PC-3 (cell line): ENCODE measurements around the gene TRAF1. TPM values are rescaled to one million over a fixed set of nuclear protein-coding genes. Genes with fewer than 3 reads are reported as not detected.

Experiments used
- ATAC-seq: fragments of 200-7000 bp; cut with Tn5 transposase; 2 replicates; pipeline ENCODE4 v1.9.1; 2020; ENCODE audit warnings: mild to moderate bottlenecking, moderate library complexity
- BruUV-seq: library from RNA; stranded (reverse); fragments of 400-500 nt; replicated peaks from 2 replicates; lab custom pipeline; 2021; lab: Mats Ljungman, UMichigan
- CTCF ChIA-PET: fragments of 300-600 bp; sonication (Branson Sonifier 250); formaldehyde crosslinking; loops from one replicate; lab custom pipeline; 2022; ENCODE audit warnings: antibody characterized with exemption; lab: Charles Lee
- POLR2A ChIA-PET: fragments of 300-600 bp; sonication (Branson Sonifier 250); formaldehyde crosslinking; loops from one replicate; lab custom pipeline; 2022; ENCODE audit warnings: antibody characterized with exemption; ENCODE audit not compliant: unreplicated experiment; lab: Charles Lee
- DNase-seq: peaks from one replicate; pipeline ENCODE4 v3.0.0-alpha.2; 2015
- H2AFZ ChIP-seq: fragments of 300-600 bp; sonication (generic); 2 replicates; pipeline ENCODE4 v1.6.0; 2016; ENCODE audit warnings: antibody characterized with exemption, low read length
- H3F3A ChIP-seq: fragments of 300-600 bp; sonication (generic); one replicate; pipeline ENCODE4 v1.6.0; 2017; ENCODE audit warnings: antibody characterized with exemption, low read length, control low read depth, mild to moderate bottlenecking; ENCODE audit not compliant: unreplicated experiment
- H3K27ac ChIP-seq: fragments of 300-600 bp; sonication (generic); 2 replicates; pipeline ENCODE4 v1.5.1; 2016; ENCODE audit warnings: mild to moderate bottlenecking, low read length
- H3K27me3 ChIP-seq: fragments of 300-600 bp; sonication (generic); 2 replicates; pipeline ENCODE4 v1.6.1; 2016; ENCODE audit warnings: low read length, mixed read lengths
- H3K36me3 ChIP-seq: fragments of 300-600 bp; sonication (generic); 2 replicates; pipeline ENCODE4 v1.6.1; 2016; ENCODE audit warnings: low read depth, mixed run types, low read length, mixed read lengths
- H3K4me1 ChIP-seq: fragments of 300-600 bp; sonication (generic); 2 replicates; pipeline ENCODE4 v1.5.1; 2016; ENCODE audit warnings: low read length; ENCODE audit not compliant: insufficient read depth
- H3K4me2 ChIP-seq: fragments of 300-600 bp; sonication (generic); 2 replicates; pipeline ENCODE4 v1.6.0; 2016; ENCODE audit warnings: low read length
- H3K4me3 ChIP-seq: fragments of 300-600 bp; sonication (generic); 2 replicates; pipeline ENCODE4 v1.5.1; 2016; ENCODE audit warnings: mild to moderate bottlenecking, low read length, mixed read lengths
- H3K79me2 ChIP-seq: fragments of 300-600 bp; sonication (generic); 2 replicates; pipeline ENCODE4 v1.6.1; 2017; ENCODE audit warnings: low read length, mixed read lengths
- H3K9ac ChIP-seq: fragments of 300-600 bp; sonication (generic); 2 replicates; pipeline ENCODE4 v1.6.0; 2016; ENCODE audit warnings: mild to moderate bottlenecking, low read length
- H3K9me2 ChIP-seq: fragments of 300-600 bp; sonication (generic); replicated peaks from 2 replicates; pipeline ENCODE4 v1.6.1; 2016; ENCODE audit warnings: mixed run types, low read length, mixed read lengths
- H3K9me3 ChIP-seq: fragments of 300-600 bp; sonication (generic); 2 replicates; pipeline ENCODE4 v1.6.1; 2016; ENCODE audit warnings: low read length, mixed read lengths
- H4K20me1 ChIP-seq: fragments of 300-600 bp; sonication (generic); 2 replicates; pipeline ENCODE4 v1.6.1; 2016; ENCODE audit warnings: low read length, mixed read lengths
- EZH2 ChIP-seq: fragments of 300-600 bp; sonication (generic); IDR thresholded peaks from one replicate; pipeline ENCODE4 v1.6.1; 2017; ENCODE audit warnings: antibody characterized with exemption, mild to moderate bottlenecking, low read length; ENCODE audit not compliant: unreplicated experiment
- EZH2phosphoT487 ChIP-seq: fragments of 300-600 bp; sonication (generic); IDR thresholded peaks from 2 replicates; pipeline ENCODE4 v1.6.1; 2018; ENCODE audit warnings: mild to moderate bottlenecking, antibody characterized with exemption, low read length, borderline replicate concordance
- intact Hi-C: fragments of 100-400 bp; cut with micrococcal nuclease; formaldehyde crosslinking; loops from 2 replicates; pipeline ENCODE4 v1.9.0; 2023
- total RNA-seq: library from RNA; depleted of rRNA; stranded (reverse); fragments of >200 nt; gene quantifications from 2 replicates; pipeline ENCODE4 v1.2.3, GENCODE V29; 2014
- TF ChIP-seq, protein P1 (sequence below): fragments of 300-600 bp; sonication (generic); conservative IDR thresholded peaks from 2 replicates; pipeline ENCODE4 v1.5.1; 2017; ENCODE audit warnings: antibody characterized with exemption, low read depth, mild to moderate bottlenecking, low read length

Gene TRAF1
- total RNA-seq, 1 experiment from 2014 or later, result 0.15 TPM

DNA sequence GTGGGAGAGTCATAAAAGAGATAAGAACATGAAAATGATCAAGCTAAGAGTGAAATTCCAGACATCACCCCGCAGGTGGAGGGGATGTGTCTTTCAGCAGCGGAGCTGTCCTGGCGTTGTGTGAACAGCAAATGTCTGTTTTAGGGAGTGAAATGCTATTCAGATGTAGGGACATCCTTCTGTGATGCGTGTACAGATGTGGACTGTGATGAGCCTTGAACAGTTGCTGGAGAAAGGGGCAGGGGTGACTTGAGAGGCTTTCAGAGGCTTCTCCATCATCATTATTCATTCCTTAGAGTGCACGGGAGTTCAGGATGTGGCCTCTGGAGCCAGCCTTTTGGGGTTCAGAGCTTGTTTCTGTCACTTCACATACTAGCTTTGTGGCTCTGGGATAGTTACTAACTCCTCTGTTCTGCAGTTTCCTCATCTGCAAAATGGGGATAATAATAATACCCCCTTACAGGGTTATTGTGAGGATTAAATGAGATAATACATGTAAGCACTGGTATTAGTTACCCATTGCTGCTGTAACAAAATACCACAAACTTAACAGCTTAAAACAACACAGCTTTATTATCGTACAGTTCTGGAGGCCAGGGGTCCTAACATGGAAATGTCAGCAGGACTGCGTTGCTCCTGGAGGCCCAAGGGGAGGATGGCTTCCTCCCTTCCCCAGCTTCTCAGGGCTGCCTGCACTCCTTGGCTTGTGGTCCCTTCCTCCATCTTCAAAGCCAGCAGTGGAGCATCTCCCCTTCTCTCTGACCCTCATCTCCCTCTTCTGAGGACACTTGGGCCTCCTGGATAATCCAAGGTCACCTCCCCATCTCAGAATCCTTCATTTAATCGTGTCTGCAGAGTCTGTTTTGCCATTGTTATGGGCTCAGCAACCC, 9.4 kb downstream of the TRAF1 start:
- Histone ChIP-seq H3K4me3 (no peak overlapping the region), H3K36me3 (no peaks in the 10 kb centered on the region), H3F3A (no peaks in the 10 kb centered on the region), H4K20me1 (no peaks in the 10 kb centered on the region), H3K9me3 (no peaks in the 10 kb centered on the region), H3K27me3 (no peaks in the 10 kb centered on the region), H3K9me2 (no peaks in the 10 kb centered on the region), H3K9ac (no peak overlapping the region), H3K4me1 (peaks cover 14% of the 10 kb centered on the region), H2AFZ (no peak overlapping the region), H3K4me2 (no peak overlapping the region), H3K27ac (no peak overlapping the region), H3K79me2 (no peaks in the 10 kb centered on the region)
- ATAC-seq (no peak), DNase-seq (no peak)
- BruUV-seq, result no TSS peak
- TF ChIP-seq EZH2phosphoT487, result no peak
- TF ChIP-seq, protein P1, sequence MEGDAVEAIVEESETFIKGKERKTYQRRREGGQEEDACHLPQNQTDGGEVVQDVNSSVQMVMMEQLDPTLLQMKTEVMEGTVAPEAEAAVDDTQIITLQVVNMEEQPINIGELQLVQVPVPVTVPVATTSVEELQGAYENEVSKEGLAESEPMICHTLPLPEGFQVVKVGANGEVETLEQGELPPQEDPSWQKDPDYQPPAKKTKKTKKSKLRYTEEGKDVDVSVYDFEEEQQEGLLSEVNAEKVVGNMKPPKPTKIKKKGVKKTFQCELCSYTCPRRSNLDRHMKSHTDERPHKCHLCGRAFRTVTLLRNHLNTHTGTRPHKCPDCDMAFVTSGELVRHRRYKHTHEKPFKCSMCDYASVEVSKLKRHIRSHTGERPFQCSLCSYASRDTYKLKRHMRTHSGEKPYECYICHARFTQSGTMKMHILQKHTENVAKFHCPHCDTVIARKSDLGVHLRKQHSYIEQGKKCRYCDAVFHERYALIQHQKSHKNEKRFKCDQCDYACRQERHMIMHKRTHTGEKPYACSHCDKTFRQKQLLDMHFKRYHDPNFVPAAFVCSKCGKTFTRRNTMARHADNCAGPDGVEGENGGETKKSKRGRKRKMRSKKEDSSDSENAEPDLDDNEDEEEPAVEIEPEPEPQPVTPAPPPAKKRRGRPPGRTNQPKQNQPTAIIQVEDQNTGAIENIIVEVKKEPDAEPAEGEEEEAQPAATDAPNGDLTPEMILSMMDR, result no peak
- TF ChIP-seq EZH2, result no peak
- intact Hi-C loops, result no loop called here
- ChIA-PET CTCF (interaction anchor here (0.6 kb wide), 1 partner anchor 156 kb away, joined by 6 read pairs; no protein-coding TSS in a partner anchor), POLR2A (interaction anchor here (0.6 kb wide), 1 partner anchor 324 kb away, joined by 3 read pairs; no protein-coding TSS in a partner anchor)

DNA sequence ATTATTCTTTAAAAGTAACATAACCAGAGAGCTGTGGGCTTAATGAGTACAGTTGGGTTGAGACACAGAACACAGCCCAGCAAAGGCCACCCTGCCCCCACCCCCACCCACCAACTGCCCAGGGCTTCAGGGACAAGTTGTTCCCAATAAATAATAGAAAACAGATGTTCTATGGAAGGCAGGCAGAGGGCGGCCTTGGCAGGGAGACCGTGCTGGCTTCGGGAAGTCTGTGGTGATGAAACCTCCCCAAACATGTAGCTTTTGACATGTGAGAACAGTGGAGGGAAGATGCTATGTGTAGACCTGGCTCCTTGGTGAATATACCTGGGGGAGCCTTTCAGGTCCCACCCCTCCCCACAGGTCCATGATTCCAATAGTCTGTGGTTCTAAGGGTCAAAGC, 10.0 kb downstream of the TRAF1 start:
- Histone ChIP-seq H4K20me1 (no peaks in the 10 kb centered on the region), H3K9me2 (no peaks in the 10 kb centered on the region), H3K27me3 (no peaks in the 10 kb centered on the region), H3K4me1 (peaks cover 14% of the 10 kb centered on the region), H3K79me2 (no peaks in the 10 kb centered on the region), H3K9ac (no peak overlapping the region), H3F3A (no peaks in the 10 kb centered on the region), H3K36me3 (no peaks in the 10 kb centered on the region), H2AFZ (no peak overlapping the region), H3K4me3 (no peak overlapping the region), H3K4me2 (no peak overlapping the region), H3K27ac (no peak overlapping the region), H3K9me3 (no peaks in the 10 kb centered on the region)
- intact Hi-C loops, result no loop called here
- ATAC-seq, result no peak
- TF ChIP-seq EZH2phosphoT487, result no peak
- no peak for TF ChIP-seq EZH2
- TF ChIP-seq, protein P1, result no peak
- CTCF ChIA-PET, result interaction anchor here (0.6 kb wide), 1 partner anchor 156 kb away, joined by 6 read pairs; no protein-coding TSS in a partner anchor
- BruUV-seq, result no TSS peak
- POLR2A ChIA-PET, result no interaction called here
- no peak for DNase-seq
